Activated B cell treated with CpG ODN at 0.5 μM for 24 hours (primary cell): Measurements from ENCODE around the gene C20orf173. TPM values are rescaled to one million over a fixed set of nuclear protein-coding genes. Genes with fewer than 3 reads are reported as not detected.

Experiments
- ATAC-seq: fragments of 200-7000 bp; cut with Tn5 transposase; one replicate; pipeline ENCODE4 v1.10.0; 2021; ENCODE audit warnings: low read depth, mild to moderate bottlenecking, moderate library complexity
- CTCF ChIA-PET: fragments of 350-600 bp; sonication (Branson Sonifier 250); formaldehyde crosslinking; loops from one replicate; lab custom pipeline; 2021; ENCODE audit warnings: antibody characterized with exemption; lab: Charles Lee
- POLR2A ChIA-PET: fragments of 350-600 bp; sonication (Branson Sonifier 250); formaldehyde crosslinking; loops from one replicate; lab custom pipeline; 2021; ENCODE audit warnings: antibody characterized with exemption; lab: Charles Lee
- DNase-seq: peaks from one replicate; pipeline ENCODE4 v3.0.0; 2022
- H3K27ac Mint-ChIP-seq: one replicate; pipeline ENCODE4 v1.8.0; 2020; ENCODE audit warnings: mixed read lengths
- H3K27me3 Mint-ChIP-seq: one replicate; pipeline ENCODE4 v1.8.0; 2021; ENCODE audit warnings: mixed read lengths
- H3K36me3 Mint-ChIP-seq: one replicate; pipeline ENCODE4 v1.8.0; 2021; ENCODE audit warnings: low read depth, mixed read lengths
- H3K4me1 Mint-ChIP-seq: one replicate; pipeline ENCODE4 v1.8.0; 2021; ENCODE audit warnings: mixed read lengths
- H3K4me3 Mint-ChIP-seq: one replicate; pipeline ENCODE4 v1.8.0; 2020; ENCODE audit warnings: mild to moderate bottlenecking, mixed read lengths
- H3K9me3 Mint-ChIP-seq: one replicate; pipeline ENCODE4 v1.8.0; 2020; ENCODE audit warnings: mixed read lengths
- CTCF ChIP-seq: fragments of 200-600 bp; IDR thresholded peaks from one replicate; pipeline ENCODE4 v1.8.0; 2022; ENCODE audit warnings: antibody characterized with exemption, mild to moderate bottlenecking
- intact Hi-C: fragments of 100-400 bp; cut with micrococcal nuclease; formaldehyde crosslinking; loops from one replicate; pipeline ENCODE4 v1.15.1; 2024
- total RNA-seq: library from RNA; stranded (reverse); gene quantifications from 2 replicates; pipeline ENCODE4 v1.2.3, GENCODE V29; 2022

Gene C20orf173
- total RNA-seq, 1 donor from 2014 or later = not detected

DNA sequence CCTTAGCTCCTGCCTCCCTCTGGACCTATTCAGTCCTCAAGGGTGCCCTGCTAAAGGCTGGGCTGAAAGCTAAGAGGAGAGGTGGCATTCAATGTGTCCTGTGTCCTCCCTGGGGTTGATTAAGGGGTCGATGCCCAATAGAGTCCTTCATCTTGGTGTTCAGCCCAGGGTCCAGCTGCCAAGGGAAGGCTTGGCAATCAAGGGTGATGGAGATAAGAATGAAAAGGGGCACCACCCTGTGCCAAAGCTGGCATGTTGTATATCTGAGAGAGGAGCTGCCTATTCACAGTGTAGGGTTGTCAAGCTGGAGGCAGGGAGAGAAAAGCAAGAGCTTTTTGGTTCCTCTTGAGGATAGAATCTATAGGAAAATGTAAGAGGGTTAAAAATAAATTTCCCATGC is 12.3 kb downstream of the C20orf173 start:
- Mint-ChIP-seq H3K27ac (no peak overlapping the region), H3K9me3 (no peaks in the 10 kb centered on the region), H3K27me3 (no peaks in the 10 kb centered on the region), H3K36me3 (peaks cover 40% of the 10 kb centered on the region), H3K4me3 (no peak overlapping the region), H3K4me1 (no peaks in the 10 kb centered on the region)
- POLR2A ChIA-PET = no interaction called here
- intact Hi-C loops = no loop called here
- DNase-seq = no peak
- CTCF ChIA-PET = no interaction called here
- no peak for ATAC-seq
- TF ChIP-seq CTCF = no peak

- ATAC-seq = no peak
- Mint-ChIP-seq H3K36me3 (peaks cover 50% of the 10 kb centered on the region), H3K4me3 (no peak overlapping the region), H3K27ac (no peak overlapping the region), H3K9me3 (no peaks in the 10 kb centered on the region), H3K27me3 (no peaks in the 10 kb centered on the region), H3K4me1 (no peaks in the 10 kb centered on the region)
- TF ChIP-seq CTCF = no peak
- no peak for DNase-seq
- ChIA-PET CTCF (no interaction called here), POLR2A (no interaction called here)
- intact Hi-C loops = no loop called here
These were observed 13.4 kb downstream of the C20orf173 start for GRCh38 chr20:35515949-35516645.

GRCh38 chr20:35515341-35515740 is 14.1 kb downstream of the C20orf173 start:
- H3K9me3 Mint-ChIP-seq = no peaks in the 10 kb centered on the region
- CTCF ChIA-PET = interaction anchor here (0.5 kb wide), 1 partner anchor 49 kb away, joined by 3 read pairs; no protein-coding TSS in a partner anchor
- no peak for ATAC-seq
- TF ChIP-seq CTCF = no peak
- H3K27me3 Mint-ChIP-seq = no peaks in the 10 kb centered on the region
- H3K27ac Mint-ChIP-seq = no peak overlapping the region
- intact Hi-C loops = no loop called here
- H3K36me3 Mint-ChIP-seq = peaks cover 57% of the 10 kb centered on the region
- H3K4me3 Mint-ChIP-seq = no peak overlapping the region
- POLR2A ChIA-PET = no interaction called here
- DNase-seq = no peak
- H3K4me1 Mint-ChIP-seq = no peaks in the 10 kb centered on the region

- no peak for TF ChIP-seq CTCF
- H3K27ac Mint-ChIP-seq = peak overlapping the region; percentile 21
- ChIA-PET POLR2A (no interaction called here), CTCF (no interaction called here)
- H3K36me3 Mint-ChIP-seq = peaks cover 65% of the 10 kb centered on the region
- no peak overlapping the region for H3K4me3 Mint-ChIP-seq
- H3K9me3 Mint-ChIP-seq = no peaks in the 10 kb centered on the region
- H3K27me3 Mint-ChIP-seq = no peaks in the 10 kb centered on the region
- no peak for ATAC-seq
- H3K4me1 Mint-ChIP-seq = peaks cover 5% of the 10 kb centered on the region
- no peak for DNase-seq
- intact Hi-C loops = no loop called here
These were observed 15.0 kb downstream of the C20orf173 start for GRCh38 chr20:35514371-35514932.

- ATAC-seq = no peak
- intact Hi-C loops = no loop called here
- Mint-ChIP-seq H3K27ac (no peak overlapping the region), H3K27me3 (no peaks in the 10 kb centered on the region), H3K36me3 (peaks cover 86% of the 10 kb centered on the region), H3K9me3 (no peaks in the 10 kb centered on the region), H3K4me3 (no peak overlapping the region), H3K4me1 (peaks cover 31% of the 10 kb centered on the region)
- TF ChIP-seq CTCF = no peak
- no peak for DNase-seq
- ChIA-PET CTCF (no interaction called here), POLR2A (no interaction called here)
These were observed 17.5 kb downstream of the C20orf173 start for GRCh38 chr20:35511814-35512420.
